ENCODE data around the gene CACNA2D3. TPM values are rescaled to one million over a fixed set of nuclear protein-coding genes. Genes with fewer than 3 reads are reported as not detected.

Gene CACNA2D3
- total RNA-seq, 6 experiments from 2014 or later: 0.14 to 0.23 (median 0.19) TPM; not detected in 2

GRCh38 chr3:54882129-54882833 lies 759.9 kb downstream of the CACNA2D3 start:
- Mint-ChIP-seq H3K36me3 (ENCODE audit: low read depth) (no peaks in the 10 kb centered on the region), H3K27ac (peak overlapping the region; percentile 82), H3K4me1 (ENCODE audit: low read depth) (peaks cover 54% of the 10 kb centered on the region), H3K27me3 (ENCODE audit: insufficient read depth) (no peaks in the 10 kb centered on the region), H3K9me3 (no peaks in the 10 kb centered on the region), H3K4me3 (peak overlapping the region; percentile 29)
- DNase-seq: peak; percentile 97
- no peak for TF ChIP-seq CTCF (IDR thresholded peaks at IDR 0.05)

GRCh38 chr3:54888162-54888561 lies 765.8 kb downstream of the CACNA2D3 start:
- no peak overlapping the region for H3K27ac Mint-ChIP-seq
- H3K27me3 Mint-ChIP-seq (ENCODE audit: insufficient read depth): no peaks in the 10 kb centered on the region
- no peaks in the 10 kb centered on the region for H3K9me3 Mint-ChIP-seq
- H3K4me3 Mint-ChIP-seq: no peak overlapping the region
- TF ChIP-seq CTCF (IDR thresholded peaks at IDR 0.05): no peak
- H3K36me3 Mint-ChIP-seq (ENCODE audit: low read depth): no peaks in the 10 kb centered on the region; the same call in 1 of the 2 replicates
- H3K4me1 Mint-ChIP-seq (ENCODE audit: low read depth): peaks cover 45% of the 10 kb centered on the region
- DNase-seq: no peak

GRCh38 chr3:54888873-54889272 lies 766.5 kb downstream of the CACNA2D3 start:
- H3K4me1 Mint-ChIP-seq (ENCODE audit: low read depth): peaks cover 45% of the 10 kb centered on the region
- no peak overlapping the region for H3K4me3 Mint-ChIP-seq
- H3K27ac Mint-ChIP-seq: no peak overlapping the region
- no peak for DNase-seq
- no peaks in the 10 kb centered on the region for H3K27me3 Mint-ChIP-seq (ENCODE audit: insufficient read depth)
- no peaks in the 10 kb centered on the region for H3K9me3 Mint-ChIP-seq
- no peaks in the 10 kb centered on the region; the same call in 1 of the 2 replicates for H3K36me3 Mint-ChIP-seq (ENCODE audit: low read depth)
- TF ChIP-seq CTCF (IDR thresholded peaks at IDR 0.05): no peak

GRCh38 chr3:54889731-54890130 lies 767.4 kb downstream of the CACNA2D3 start:
- DNase-seq: no peak
- Mint-ChIP-seq H3K9me3 (no peaks in the 10 kb centered on the region), H3K27ac (no peak overlapping the region), H3K4me1 (ENCODE audit: low read depth) (peaks cover 46% of the 10 kb centered on the region), H3K36me3 (ENCODE audit: low read depth) (no peaks in the 10 kb centered on the region; the same call in 1 of the 2 replicates), H3K27me3 (ENCODE audit: insufficient read depth) (no peaks in the 10 kb centered on the region), H3K4me3 (no peak overlapping the region)
- TF ChIP-seq CTCF (IDR thresholded peaks at IDR 0.05): no peak

- peak overlapping the region; percentile 76 for H3K27ac Mint-ChIP-seq
- H3K9me3 Mint-ChIP-seq: no peaks in the 10 kb centered on the region
- H3K4me1 Mint-ChIP-seq (ENCODE audit: low read depth): peaks cover 60% of the 10 kb centered on the region
- no peaks in the 10 kb centered on the region for H3K27me3 Mint-ChIP-seq (ENCODE audit: insufficient read depth)
- peak overlapping the region; percentile 52 for H3K4me3 Mint-ChIP-seq
- TF ChIP-seq CTCF (IDR thresholded peaks at IDR 0.05): peak; percentile 76
- DNase-seq: peak; percentile 98
- no peaks in the 10 kb centered on the region; the same call in 1 of the 2 replicates for H3K36me3 Mint-ChIP-seq (ENCODE audit: low read depth)
These were observed 769.2 kb downstream of the CACNA2D3 start for GRCh38 chr3:54891540-54891897.
